GM19351 (cell line): Measurements from ENCODE around the gene ANAPC1.
"Not testable (repeated sequence)": the region's sequence is repeated elsewhere in the genome, so short reads cannot be mapped to it uniquely, and the experiment has no call there.

Experiments
- ATAC-seq: cut with Tn5 transposase; IDR thresholded peaks from one replicate; pipeline ENCODE4 v1.9.1; 2021; ENCODE audit warnings: mild to moderate bottlenecking, moderate library complexity; ENCODE audit not compliant: unreplicated experiment

Gene ANAPC1, protein sequence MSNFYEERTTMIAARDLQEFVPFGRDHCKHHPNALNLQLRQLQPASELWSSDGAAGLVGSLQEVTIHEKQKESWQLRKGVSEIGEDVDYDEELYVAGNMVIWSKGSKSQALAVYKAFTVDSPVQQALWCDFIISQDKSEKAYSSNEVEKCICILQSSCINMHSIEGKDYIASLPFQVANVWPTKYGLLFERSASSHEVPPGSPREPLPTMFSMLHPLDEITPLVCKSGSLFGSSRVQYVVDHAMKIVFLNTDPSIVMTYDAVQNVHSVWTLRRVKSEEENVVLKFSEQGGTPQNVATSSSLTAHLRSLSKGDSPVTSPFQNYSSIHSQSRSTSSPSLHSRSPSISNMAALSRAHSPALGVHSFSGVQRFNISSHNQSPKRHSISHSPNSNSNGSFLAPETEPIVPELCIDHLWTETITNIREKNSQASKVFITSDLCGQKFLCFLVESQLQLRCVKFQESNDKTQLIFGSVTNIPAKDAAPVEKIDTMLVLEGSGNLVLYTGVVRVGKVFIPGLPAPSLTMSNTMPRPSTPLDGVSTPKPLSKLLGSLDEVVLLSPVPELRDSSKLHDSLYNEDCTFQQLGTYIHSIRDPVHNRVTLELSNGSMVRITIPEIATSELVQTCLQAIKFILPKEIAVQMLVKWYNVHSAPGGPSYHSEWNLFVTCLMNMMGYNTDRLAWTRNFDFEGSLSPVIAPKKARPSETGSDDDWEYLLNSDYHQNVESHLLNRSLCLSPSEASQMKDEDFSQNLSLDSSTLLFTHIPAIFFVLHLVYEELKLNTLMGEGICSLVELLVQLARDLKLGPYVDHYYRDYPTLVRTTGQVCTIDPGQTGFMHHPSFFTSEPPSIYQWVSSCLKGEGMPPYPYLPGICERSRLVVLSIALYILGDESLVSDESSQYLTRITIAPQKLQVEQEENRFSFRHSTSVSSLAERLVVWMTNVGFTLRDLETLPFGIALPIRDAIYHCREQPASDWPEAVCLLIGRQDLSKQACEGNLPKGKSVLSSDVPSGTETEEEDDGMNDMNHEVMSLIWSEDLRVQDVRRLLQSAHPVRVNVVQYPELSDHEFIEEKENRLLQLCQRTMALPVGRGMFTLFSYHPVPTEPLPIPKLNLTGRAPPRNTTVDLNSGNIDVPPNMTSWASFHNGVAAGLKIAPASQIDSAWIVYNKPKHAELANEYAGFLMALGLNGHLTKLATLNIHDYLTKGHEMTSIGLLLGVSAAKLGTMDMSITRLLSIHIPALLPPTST (N-terminal part only)

DNA sequence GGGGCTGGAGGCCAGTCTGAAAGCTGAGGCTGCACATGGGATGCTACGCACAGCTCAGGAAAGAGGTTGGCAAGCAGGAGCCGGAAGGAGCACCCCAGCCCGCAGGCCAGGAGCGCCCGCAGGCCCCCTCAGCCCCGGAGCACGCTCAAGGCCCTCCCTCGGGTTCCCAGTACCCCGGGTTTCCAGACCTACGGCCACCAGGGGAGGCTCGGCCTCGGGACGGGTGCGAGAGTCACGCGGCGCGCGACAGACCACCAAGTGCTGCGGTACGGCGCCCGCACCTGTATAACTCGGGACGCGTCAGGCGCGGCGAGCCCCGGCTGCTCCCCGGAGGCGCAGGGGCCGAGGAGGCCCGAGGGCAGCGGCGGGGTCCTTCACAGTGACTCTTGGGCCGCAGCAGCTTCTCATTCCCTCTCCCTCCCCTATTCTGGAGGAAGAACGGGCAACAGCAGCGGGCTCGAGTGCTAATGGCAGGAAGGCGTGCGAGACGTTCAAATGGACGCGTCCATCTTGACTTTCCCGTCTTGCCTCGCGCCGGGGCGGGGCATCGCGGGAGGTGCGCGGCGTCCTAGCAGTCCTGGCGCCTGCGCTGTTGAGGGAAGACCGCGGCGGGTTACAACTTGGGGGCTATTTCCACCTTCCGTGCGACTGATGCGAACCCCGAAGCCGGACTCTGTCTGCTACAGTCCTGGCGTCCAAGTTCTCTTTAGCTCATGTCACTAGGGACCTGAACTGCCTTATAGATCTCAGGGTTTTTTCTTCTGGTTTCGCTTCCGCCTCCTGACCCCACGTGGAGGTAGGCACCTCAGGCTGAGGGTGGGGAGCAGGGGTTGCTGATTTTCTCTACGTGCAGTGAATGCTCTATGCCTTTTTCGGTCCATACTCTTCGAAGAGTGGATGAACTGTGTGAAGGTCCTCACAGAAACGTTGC, at the start of gene ANAPC1:
Gene ANAPC1, minus strand, starts transcription at position 533 of the 931 bp plus-strand sequence. CDS start 3,368 bp downstream, outside the sequence.
- ATAC-seq, result peak; percentile 80

GRCh38 chr2:111932841-111933291, 48.9 kb upstream of the ANAPC1 start:
- no peak for ATAC-seq

DNA sequence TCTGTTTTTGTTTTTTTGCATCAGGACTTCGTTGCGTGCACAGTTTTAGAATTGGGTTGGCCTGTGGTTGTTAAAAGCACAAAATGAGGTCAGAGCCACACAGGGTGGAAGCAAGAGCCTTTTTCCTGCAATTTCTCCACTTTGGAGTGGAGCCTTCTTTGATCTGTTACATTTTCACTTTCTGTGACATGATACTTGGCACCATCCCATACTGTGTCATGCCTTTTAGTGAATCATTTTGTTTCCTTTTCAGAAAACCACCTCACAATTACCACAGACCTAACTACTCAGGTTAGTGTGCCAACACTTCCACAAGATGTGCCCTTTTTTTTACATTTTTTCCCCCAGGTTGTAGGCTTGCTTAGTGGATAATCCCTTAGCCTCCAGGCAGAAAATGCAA, 46.9 kb upstream of the ANAPC1 start:
- ATAC-seq, result no peak

DNA sequence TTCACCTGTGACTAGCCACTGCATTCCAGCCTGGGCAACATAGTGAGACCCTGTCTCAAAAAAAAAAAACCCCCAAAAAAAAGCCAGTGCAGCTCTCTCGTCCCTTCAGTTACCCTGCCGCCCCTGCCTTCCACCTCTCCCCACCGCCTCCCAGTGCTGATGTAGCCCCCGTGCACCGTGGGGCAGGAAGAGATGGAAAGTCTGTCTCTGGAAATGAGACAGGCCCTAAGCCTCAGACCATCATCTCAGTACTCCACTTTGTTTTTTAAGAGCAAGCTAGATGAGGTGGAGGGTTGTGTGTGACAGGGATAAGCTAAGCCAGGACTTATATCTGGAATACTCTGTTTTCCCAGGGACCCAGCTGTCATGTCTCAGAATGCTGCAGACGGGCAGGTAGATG, 46.4 kb upstream of the ANAPC1 start:
- ATAC-seq, result no peak

DNA sequence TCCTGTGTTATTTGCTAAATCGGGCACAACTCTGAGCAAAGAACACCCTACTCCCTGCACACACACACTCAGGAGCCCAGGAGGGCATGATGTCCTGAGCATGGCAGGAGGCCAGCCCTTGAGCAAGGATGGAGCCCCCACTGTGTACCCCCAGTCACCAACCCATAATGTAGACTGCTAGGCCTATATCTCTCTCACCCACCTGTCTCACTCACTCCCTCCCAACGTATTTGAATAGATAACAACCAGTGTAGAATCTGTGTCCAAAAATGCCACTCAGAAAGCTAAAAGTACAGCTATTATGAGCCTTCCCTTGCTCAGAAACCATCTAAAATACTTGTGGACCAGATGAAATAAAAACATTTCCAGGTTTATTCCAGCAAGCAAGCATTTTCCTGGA, 43.7 kb upstream of the ANAPC1 start:
- ATAC-seq, result no peak

- no peak for ATAC-seq
Observed at GRCh38 chr2:111924617-111925107, 40.7 kb upstream of the ANAPC1 start.

DNA sequence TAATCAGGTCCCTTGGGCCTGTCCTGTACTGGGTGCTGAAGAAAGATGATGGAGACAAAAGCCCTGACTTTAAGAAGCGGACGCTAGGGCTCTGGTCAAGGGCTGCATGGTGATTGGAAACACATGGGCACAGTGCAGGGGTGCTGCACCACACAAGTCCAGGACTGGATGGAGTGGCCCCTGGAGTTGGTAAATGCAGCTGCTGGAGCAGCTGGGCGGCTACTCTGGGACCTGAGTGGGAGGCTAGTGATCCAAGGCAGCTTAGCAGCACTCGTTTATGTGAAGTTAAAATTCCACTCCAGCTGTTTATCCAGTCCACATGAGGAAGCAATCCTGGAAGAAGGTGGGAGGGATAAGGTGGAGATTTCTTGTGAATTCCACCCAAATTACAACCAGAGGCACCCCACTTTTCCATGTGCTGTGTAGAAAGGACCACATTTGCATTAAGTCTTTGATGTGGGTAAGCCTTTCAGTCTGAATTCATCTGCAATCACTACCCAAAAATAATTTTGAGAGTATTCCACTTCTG, 39.3 kb upstream of the ANAPC1 start:
- ATAC-seq, result no peak

DNA sequence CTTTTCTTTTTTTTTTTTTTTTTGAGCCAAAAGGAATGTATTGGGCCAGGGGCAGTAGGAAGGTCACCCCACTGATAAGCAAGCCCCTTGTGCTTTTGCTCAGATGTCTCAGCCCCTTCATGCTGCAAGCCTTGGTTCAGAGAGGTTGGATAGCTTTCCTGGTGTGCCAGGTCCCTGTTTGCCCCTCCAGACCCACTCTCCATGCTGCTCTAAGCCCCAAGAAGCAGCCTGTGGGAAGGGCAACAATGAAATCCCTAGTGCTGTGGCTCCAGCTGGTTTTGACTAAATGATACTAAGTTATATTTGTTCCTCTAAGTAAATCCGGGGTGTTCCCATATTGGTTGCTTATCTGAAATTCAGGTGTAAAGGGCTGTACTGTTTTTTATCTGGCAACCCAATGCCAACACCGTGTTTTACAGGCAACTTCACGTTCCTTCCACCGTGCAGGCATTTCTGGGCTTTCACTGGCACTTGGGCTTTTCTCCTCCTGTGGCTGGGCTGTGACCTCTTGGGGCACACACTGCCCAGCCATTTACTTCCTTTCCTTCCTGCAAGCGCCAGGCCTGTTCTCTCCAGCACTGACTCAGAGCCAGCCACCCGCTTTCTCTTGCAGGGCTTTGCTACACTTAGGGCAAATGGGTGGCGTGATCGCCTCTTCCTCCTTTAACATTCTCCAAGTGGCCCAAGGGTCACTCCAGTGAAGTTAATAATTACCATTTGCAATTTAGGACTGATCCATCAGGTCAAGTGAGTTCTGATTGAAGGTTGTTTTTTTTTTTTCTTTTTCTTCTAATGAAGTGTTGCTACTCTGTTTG, 36.0 kb upstream of the ANAPC1 start:
- no peak for ATAC-seq

DNA sequence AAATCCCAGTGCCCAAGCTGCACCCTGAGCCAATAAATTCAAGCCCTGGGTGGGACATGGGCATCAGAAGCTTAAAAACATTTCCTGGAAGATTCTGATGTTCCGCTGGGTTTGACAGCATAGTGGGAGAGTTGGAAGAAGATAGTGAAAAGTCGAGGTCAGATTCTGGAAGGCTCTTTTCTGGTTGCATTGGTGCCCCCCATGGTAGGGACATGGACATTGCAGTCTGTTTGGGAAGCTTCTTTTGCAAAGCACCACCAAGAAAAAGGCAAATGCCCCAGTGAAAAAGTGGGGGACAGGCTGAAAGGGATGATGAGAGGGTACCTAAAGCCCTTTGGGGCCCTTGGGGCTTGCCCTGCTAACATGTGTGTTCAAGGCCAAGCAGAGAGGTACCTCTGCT, 35.4 kb upstream of the ANAPC1 start:
- ATAC-seq, result no peak

GRCh38 chr2:111918383-111918806, 34.4 kb upstream of the ANAPC1 start:
- ATAC-seq, result no peak

- no peak for ATAC-seq
Observed at GRCh38 chr2:111917106-111917505, 33.1 kb upstream of the ANAPC1 start.

DNA sequence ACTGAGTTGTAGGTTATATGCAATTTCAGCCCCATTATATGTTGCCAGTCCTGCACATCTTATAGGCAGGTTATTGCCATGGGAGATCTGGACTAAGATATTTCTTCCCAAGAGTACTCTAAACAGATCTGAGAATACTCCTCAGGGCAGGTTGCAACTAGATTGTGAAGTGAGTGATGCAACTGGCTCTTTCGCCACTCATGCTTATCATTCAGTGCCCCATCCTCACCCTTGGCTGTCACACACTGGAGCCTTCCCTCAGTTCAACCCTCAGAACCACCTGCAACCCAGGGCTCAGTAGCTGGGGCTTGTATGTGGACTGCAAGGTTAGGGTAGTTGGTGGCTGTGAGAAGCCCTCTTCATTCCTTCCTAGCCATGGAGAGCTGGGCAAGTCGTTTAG, 28.6 kb upstream of the ANAPC1 start:
- no peak for ATAC-seq

DNA sequence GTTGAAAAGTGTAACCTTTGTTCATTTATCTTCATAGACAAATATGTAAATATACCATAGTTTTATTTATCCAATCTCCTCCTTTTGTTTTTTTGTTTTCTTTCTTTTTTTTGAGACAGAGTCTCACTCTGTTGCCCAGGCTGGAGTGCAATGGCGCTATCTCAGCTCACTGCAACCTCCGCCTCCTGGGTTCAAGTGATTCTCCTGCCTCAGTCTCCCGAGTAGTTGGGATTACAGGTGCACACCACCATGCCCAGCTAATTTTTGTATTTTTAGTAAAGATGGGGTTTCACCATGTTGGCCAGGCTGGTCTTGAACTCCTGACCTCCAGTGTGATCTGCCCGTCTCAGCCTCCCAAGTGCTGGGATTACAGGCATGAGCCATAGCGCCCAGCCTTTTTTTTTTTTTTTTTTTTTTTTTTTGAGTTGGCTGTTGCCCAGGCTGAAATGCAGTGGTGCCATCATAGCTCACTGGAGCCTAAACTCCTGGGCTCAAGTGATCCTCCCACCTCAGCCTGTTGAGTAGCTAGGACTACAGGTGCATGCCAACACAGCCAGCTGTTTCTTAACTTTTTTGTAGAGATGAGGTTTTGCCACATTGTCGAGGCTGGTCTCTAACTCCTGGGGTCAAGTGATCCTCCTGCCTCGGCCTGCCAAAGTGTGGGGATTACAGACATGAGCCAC, 27.4 kb upstream of the ANAPC1 start:
- not testable (repeated sequence) for ATAC-seq

- no peak for ATAC-seq
Observed at GRCh38 chr2:111910609-111911277, 26.8 kb upstream of the ANAPC1 start.

DNA sequence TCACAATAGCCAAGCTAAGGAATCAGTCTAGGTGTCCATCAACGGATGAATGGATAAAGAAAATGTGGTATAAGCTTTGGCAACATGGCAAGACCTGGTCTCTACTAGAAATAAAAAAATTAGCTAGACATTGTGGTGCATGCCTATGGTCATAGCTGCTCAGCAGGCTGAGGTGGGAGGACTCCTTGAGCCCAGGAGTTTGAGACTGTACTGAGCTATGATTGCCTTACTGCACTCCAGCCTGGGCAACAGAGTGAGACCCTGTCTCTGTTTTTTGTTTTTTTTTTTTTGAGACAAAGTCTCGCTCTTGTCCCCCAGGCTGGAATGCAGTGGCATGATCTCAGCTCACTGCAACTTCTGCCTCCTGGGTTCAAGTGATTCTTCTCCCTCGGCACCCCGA, 26.0 kb upstream of the ANAPC1 start:
- ATAC-seq, result not testable (repeated sequence)

DNA sequence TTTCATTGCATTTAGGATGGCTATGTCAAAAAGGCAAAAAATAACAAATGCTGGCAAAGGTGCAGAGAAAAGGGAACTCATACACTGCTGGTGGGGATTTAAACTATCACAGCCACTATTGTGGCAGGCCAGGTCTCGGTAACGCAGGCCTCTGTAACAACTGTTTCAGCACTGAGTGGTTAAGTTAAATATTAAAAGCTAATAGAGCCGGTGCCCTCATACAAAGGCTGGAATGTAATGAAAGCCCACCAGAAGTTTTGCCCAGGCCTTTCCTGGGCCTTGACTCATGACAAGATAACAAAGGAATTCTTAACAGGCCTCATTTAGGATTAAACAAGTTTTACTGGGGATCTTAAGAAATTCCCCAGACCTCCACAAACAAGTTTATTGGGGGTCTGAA, 25.1 kb upstream of the ANAPC1 start:
- no peak for ATAC-seq

- ATAC-seq, result no peak
Observed at GRCh38 chr2:111908578-111908977, 24.6 kb upstream of the ANAPC1 start.
